Measurements from ENCODE around the gene SUOX.
"Not testable (repeated sequence)": the region's sequence is repeated elsewhere in the genome, so short reads cannot be mapped to it uniquely, and the experiment has no call there.

The SUOX gene

GRCh38 chr12:55984861-55985260 is 12.2 kb upstream of the SUOX start:
- DNase-seq, result no peak

GRCh38 chr12:55985341-55985740 is 11.7 kb upstream of the SUOX start:
- no peak for DNase-seq

GRCh38 chr12:55985976-55986375 is 11.1 kb upstream of the SUOX start:
- not testable (repeated sequence) for DNase-seq

GRCh38 chr12:55991110-55991509 is 6.0 kb upstream of the SUOX start:
- DNase-seq, result no peak

- DNase-seq, result no peak
These were observed 3.7 kb upstream of the SUOX start for GRCh38 chr12:55993230-55993853.

- DNase-seq, result no peak
These were observed 1.7 kb upstream of the SUOX start for GRCh38 chr12:55995366-55995765.

- peak; percentile 92 for DNase-seq
These were observed 818 bp upstream of the SUOX start for GRCh38 chr12:55996201-55996714.

- no peak for DNase-seq
These were observed 421 bp downstream of the SUOX start for GRCh38 chr12:55997535-55997859.

- not testable (repeated sequence) for DNase-seq
These were observed 2.4 kb downstream of the SUOX start for GRCh38 chr12:55999522-55999921.

GRCh38 chr12:55999999-56000540 is 3.0 kb downstream of the SUOX start:
- DNase-seq, result not testable (repeated sequence)

- DNase-seq, result no peak
These were observed 4.5 kb downstream of the SUOX start for GRCh38 chr12:56001487-56002100.

GRCh38 chr12:56003376-56003775 is 6.3 kb downstream of the SUOX start:
- DNase-seq, result not testable (repeated sequence)

GRCh38 chr12:56004211-56004610 is 7.1 kb downstream of the SUOX start:
- DNase-seq, result no peak

GRCh38 chr12:56007564-56008559 is 10.8 kb downstream of the SUOX start:
- peak; percentile 83 for DNase-seq

GRCh38 chr12:56010111-56010570 is 13.1 kb downstream of the SUOX start:
- DNase-seq, result no peak

- DNase-seq, result no peak
These were observed 14.5 kb downstream of the SUOX start for GRCh38 chr12:56011509-56012090.

- peak; percentile 33 for DNase-seq
These were observed 16.4 kb downstream of the SUOX start for GRCh38 chr12:56013482-56013881.

GRCh38 chr12:56014205-56014604 is 17.1 kb downstream of the SUOX start:
- peak; percentile 9 for DNase-seq

GRCh38 chr12:56017181-56017580 is 20.1 kb downstream of the SUOX start:
- DNase-seq, result no peak

GRCh38 chr12:56018356-56018755 is 21.3 kb downstream of the SUOX start:
- no peak for DNase-seq

- peak; percentile 95 for DNase-seq
These were observed 23.5 kb downstream of the SUOX start, which contains the start of gene IKZF4 for GRCh38 chr12:56020423-56021184. IKZF4 (plus strand) TSS chr12:56021043; CDS start chr12:56021494, 451 bp downstream.
